ENCODE results near the gene VSTM1. TPM values are rescaled to one million over a fixed set of nuclear protein-coding genes. Genes with fewer than 3 reads are reported as not detected.
"Not testable (repeated sequence)": the region's sequence is repeated elsewhere in the genome, so short reads cannot be mapped to it uniquely, and the experiment has no call there.

VSTM1 gene, protein sequence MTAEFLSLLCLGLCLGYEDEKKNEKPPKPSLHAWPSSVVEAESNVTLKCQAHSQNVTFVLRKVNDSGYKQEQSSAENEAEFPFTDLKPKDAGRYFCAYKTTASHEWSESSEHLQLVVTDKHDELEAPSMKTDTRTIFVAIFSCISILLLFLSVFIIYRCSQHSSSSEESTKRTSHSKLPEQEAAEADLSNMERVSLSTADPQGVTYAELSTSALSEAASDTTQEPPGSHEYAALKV
- not detected for total RNA-seq

DNA sequence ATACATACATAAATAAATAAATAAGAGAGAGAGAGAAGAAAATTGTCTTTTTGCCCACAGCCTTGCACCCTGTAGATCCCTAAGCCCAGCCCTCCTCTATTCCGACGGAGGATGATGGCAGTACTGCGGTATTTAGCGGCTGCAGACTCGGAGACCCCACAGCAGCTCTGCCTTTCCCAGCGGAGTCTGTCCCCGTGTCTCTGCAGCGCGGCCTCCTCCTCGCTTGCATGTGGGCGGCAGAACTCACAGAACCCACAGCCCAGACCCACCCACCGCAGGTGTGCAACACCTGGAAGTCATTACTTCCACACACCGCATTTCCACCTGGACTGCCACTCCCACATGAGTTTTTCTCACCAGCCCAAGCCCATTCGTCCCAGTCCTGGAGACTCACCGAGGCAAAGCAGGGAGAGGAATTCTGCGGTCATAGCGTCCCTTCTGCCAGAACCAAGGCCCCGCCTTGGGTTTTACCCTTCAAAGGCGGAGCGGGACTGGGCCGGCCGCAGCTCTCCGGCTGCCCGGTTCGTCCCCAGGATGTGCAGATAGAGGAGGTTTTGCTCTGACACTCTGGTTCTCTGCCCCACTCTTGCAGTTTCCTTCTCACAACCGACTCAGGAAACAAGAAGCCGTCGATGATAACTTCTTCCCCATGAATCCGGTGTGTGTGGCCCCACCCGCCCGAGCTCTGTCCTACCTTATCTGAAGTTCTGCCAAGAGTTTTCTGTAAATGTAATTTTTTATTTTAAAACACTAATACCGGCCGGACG is at the start of gene VSTM1:
Gene VSTM1 (minus strand): TSS at position 548 of the 767 bp plus-strand sequence. CDS start 120 bp downstream, at position 428.
- H3K4me3 Mint-ChIP-seq: no peak within 1 kb of the TSS
- peaks cover 13% of the 10 kb centered on the region for H3K27me3 Mint-ChIP-seq
- CTCF ChIA-PET: interaction anchor here (0.8 kb wide), 1 partner anchor 512 kb away, joined by 3 read pairs; no protein-coding TSS in a partner anchor

DNA sequence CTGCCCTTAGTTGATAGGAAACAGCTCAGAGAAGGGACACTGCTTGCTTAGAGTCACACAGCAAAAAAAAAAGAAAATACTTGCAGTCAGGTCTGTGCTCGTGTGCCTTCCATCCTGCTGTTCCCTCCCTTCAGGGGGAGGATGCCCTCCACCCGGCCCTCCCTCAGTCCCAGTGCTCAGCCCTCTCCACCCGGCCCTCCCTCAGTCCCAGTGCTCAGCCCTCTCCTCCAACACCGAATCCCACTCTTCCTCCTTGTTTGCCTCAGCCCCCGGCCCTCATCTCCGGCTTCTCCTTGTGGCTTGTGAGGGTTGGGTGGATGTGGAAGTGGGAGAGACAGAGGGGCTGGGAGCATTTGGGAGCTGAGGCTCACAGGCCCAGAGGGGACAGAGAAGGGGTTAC is 46.0 kb upstream of the VSTM1 start:
- Mint-ChIP-seq H3K9me3 (no peaks in the 10 kb centered on the region), H3K27ac (no peak overlapping the region), H3K36me3 (peaks cover 47% of the 10 kb centered on the region), H3K4me3 (no peak overlapping the region), H3K27me3 (no peaks in the 10 kb centered on the region), H3K4me1 (ENCODE audit: low read depth) (peaks cover 14% of the 10 kb centered on the region)
- ChIA-PET POLR2A (no interaction called here), CTCF (no interaction called here)
- intact Hi-C loops (cut with micrococcal nuclease): loop anchor here (10.0 kb wide), 1 partner anchor 335 kb away; the partner anchor contains the start of gene LENG8
- DNase-seq: no peak

More for the DNA sequence above, at the start of gene VSTM1:
- POLR2A ChIA-PET: no interaction called here
- DNase-seq: no peak
- H3K27ac Mint-ChIP-seq: no peak within 1 kb of the TSS
- H3K36me3 Mint-ChIP-seq: no peaks in the 10 kb centered on the region
- no peaks in the 10 kb centered on the region for H3K9me3 Mint-ChIP-seq
- intact Hi-C loops (cut with micrococcal nuclease): no loop called here
- H3K4me1 Mint-ChIP-seq (ENCODE audit: low read depth): no peaks in the 10 kb centered on the region

DNA sequence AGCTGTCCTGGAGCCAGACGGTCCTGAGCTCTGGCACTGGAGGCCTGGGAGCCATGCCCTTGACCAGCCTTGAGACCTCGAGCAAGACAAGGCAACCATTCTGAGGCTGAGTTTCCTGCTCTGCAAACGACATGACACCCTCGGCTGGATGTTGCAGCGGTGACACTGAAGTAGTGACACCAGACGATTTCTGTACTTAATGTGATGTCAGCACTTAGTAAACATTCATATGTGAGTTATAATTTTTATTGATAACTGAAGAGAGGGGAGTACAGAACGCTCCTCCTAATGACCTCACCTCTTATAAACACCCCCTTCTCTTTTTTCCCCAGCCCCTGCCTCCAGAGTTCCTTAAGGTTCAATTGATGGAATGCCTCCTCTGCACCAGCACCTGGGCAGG is 44.8 kb upstream of the VSTM1 start:
- no peak overlapping the region for H3K27ac Mint-ChIP-seq
- H3K36me3 Mint-ChIP-seq: peaks cover 38% of the 10 kb centered on the region
- intact Hi-C loops (cut with micrococcal nuclease): no loop called here
- no peaks in the 10 kb centered on the region for H3K9me3 Mint-ChIP-seq
- no peaks in the 10 kb centered on the region for H3K27me3 Mint-ChIP-seq
- no peak for DNase-seq
- H3K4me3 Mint-ChIP-seq: no peak overlapping the region
- H3K4me1 Mint-ChIP-seq (ENCODE audit: low read depth): peaks cover 7% of the 10 kb centered on the region
- POLR2A ChIA-PET: interaction anchor here (1.0 kb wide), 1 partner anchor 12 kb away, joined by 3 read pairs; no protein-coding TSS in a partner anchor
- CTCF ChIA-PET: no interaction called here

DNA sequence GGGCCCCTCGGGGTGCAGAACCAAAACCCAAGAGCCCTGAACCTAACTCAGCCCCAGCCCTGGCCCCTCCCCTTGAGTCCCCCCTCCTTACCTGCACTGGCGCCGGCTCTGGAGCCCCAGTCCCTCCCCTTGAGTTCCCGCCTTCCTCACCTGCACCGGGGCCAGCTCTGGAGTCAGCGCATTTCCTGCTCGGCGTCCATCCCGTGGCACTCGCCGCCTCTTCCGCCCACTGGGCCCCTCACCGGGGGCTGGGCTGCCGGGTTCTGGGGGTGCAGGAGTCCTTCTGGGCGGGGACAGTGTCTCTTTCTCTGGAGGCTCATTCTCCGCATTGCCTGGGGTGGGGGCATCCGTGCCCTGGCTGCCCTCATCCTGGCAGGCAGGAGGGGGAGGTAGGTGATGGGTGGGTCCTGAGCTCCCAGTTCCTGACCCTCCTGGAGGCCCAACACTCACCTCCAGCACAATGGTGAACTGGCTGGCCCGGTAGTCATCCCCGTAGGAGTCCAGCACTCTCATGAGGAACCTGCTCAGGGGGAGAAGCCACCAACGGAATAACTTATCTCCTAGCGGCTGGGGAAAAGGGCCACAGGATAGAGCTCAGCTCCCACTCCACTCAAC is 44.3 kb upstream of the VSTM1 start:
- Mint-ChIP-seq H3K9me3 (no peaks in the 10 kb centered on the region), H3K4me1 (ENCODE audit: low read depth) (peaks cover 6% of the 10 kb centered on the region), H3K27ac (no peak overlapping the region), H3K27me3 (no peaks in the 10 kb centered on the region), H3K36me3 (peaks cover 37% of the 10 kb centered on the region), H3K4me3 (no peak overlapping the region)
- ChIA-PET POLR2A (interaction anchor here (1.0 kb wide), 1 partner anchor 11 kb away, joined by 3 read pairs; no protein-coding TSS in a partner anchor), CTCF (no interaction called here)
- intact Hi-C loops (cut with micrococcal nuclease): no loop called here
- DNase-seq: no peak

DNA sequence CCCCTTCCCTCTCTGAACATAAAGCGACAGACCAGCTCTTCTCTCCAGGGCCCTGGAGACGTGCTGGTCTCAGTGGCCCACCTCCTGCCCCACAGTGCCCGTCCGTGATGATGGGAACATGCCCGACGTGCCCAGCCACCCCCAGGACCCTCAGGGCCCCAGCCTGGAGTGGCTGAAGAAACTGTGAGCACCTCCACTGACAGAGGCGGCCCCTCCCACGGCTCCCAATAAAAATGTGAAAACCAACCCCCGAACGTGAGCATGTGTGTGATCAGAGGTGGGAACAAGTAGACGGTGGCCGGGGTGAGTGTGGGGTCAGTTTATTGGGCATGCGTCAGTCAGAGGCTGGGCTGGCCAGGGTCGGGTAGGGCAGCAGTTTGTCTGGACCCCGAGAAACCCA is 43.0 kb upstream of the VSTM1 start:
- H3K4me3 Mint-ChIP-seq: no peak overlapping the region
- CTCF ChIA-PET: no interaction called here
- POLR2A ChIA-PET: no interaction called here

DNA sequence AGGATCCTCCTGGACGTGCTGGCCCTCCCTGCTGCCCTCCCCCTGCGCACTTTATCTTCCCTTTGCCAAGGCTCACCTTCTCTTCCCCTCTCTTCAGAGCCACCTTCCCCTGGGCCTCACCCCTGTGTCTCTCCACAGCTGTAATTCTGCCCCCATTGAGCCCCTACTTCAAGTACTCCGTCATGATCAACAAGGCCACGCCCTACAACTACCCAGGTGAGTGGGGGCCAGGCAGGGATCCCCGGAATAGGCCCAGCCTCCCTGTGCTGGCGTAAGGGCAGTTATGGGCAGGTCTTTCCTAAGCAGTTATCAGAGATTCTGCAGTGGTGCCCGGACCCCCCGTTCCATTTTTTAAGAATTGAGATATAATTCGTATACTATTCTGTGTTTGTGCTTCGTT is 42.1 kb upstream of the VSTM1 start:
- CTCF ChIA-PET: no interaction called here
- Mint-ChIP-seq H3K36me3 (peaks cover 36% of the 10 kb centered on the region), H3K4me1 (ENCODE audit: low read depth) (peaks cover 13% of the 10 kb centered on the region), H3K27me3 (no peaks in the 10 kb centered on the region), H3K27ac (no peak overlapping the region), H3K9me3 (no peaks in the 10 kb centered on the region), H3K4me3 (no peak overlapping the region)
- POLR2A ChIA-PET: interaction anchor here (1.1 kb wide), 1 partner anchor 9 kb away, joined by 4 read pairs; no protein-coding TSS in a partner anchor
- DNase-seq: peak; percentile 3
- intact Hi-C loops (cut with micrococcal nuclease): no loop called here

More for the DNA sequence above, 43.0 kb upstream of the VSTM1 start:
- Mint-ChIP-seq H3K27ac (no peak overlapping the region), H3K36me3 (peaks cover 38% of the 10 kb centered on the region), H3K4me1 (ENCODE audit: low read depth) (peaks cover 13% of the 10 kb centered on the region), H3K9me3 (no peaks in the 10 kb centered on the region), H3K27me3 (no peaks in the 10 kb centered on the region)
- peak; percentile 3 for DNase-seq
- intact Hi-C loops (cut with micrococcal nuclease): no loop called here

DNA sequence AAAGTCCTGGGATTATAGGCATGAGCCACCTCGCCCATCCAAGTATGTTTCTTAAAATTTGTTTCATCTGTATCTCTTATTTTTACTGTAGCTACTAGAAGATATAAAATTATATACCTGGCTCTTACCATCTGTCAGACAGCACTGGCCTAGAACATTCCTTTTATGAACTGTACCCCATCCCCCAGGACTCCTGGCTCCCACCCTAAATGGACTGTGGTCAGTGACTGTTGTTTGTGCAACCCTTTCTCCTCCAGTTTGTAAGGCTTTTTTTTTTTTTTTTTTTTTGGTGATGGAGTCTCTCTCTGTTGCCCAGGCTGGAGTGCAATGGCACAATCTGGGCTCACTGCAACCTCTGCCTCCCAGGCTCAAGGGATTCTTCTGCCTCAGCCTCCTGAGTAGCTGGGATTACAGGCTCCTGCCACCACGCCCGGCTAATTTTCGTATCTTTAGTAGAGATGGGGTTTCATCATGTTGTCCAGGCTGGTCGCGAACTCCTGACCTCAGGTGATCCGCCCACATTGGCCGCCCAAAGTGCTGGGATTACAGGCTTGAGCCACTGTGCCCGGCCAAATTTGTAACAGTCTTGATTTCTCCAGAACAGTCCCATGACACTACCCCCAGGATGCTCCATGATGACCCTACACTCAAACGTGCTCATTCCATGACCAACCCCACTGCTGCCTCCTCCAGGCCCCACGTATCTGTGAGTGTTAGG is 41.5 kb upstream of the VSTM1 start:
- DNase-seq: no peak
- CTCF ChIA-PET: interaction anchor here (1.0 kb wide), 1 partner anchor 8 kb away, joined by 3 read pairs; no protein-coding TSS in a partner anchor
- POLR2A ChIA-PET: interaction anchor here (1.1 kb wide), 1 partner anchor 9 kb away, joined by 4 read pairs; no protein-coding TSS in a partner anchor
- no peaks in the 10 kb centered on the region for H3K27me3 Mint-ChIP-seq
- H3K4me3 Mint-ChIP-seq: no peak overlapping the region
- H3K27ac Mint-ChIP-seq: no peak overlapping the region
- peaks cover 13% of the 10 kb centered on the region for H3K4me1 Mint-ChIP-seq (ENCODE audit: low read depth)
- peaks cover 32% of the 10 kb centered on the region for H3K36me3 Mint-ChIP-seq
- intact Hi-C loops (cut with micrococcal nuclease): no loop called here
- no peaks in the 10 kb centered on the region for H3K9me3 Mint-ChIP-seq

DNA sequence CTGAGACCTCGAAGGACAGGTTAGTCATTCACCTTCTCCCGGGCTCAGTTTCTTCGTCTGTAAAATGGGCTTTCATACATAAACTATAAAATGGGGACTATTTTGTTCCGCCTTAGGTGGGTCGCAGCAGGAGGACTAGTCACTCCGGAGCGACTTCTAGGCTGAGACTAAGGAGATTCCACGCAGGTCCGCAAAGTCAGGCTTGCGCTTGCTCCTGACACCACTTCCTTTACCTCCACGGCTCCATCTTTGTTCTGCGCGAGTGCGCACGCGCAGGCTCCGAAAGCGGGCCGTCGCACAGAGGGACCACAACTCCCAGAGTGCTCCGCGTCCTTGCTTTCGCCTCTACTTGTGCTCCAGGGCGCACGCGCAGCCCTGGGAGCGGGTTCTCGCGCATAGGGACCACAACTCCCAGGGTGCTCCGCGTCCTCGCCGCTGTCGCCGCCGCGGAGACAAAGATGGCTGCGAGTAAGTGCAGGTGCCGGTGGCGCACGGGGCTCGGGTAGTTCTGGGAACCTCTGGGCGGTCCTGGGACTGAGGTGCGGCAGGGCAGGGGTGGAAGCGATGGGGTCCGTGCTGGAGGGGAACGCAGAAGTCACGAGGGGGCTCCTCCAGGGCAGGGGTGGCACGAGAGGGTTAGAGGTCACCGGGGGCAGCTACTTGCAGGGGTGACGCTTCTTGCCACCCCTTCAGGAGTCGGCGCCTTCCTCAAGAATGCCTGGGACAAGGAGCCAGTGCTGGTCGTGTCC is 38.9 kb upstream of the VSTM1 start, which contains the start of gene NDUFA3:
Gene NDUFA3 (plus strand): TSS at position 435 of the 749 bp plus-strand sequence. CDS start 24 bp downstream, at position 459.
- intact Hi-C loops (cut with micrococcal nuclease): loop anchor here (1.0 to 2.0 kb wide), 5 partner anchors 13 to 236 kb away; partner anchors contain the start of genes CNOT3, LENG1, MYADM and PRPF31
- CTCF ChIA-PET: interaction anchor here (0.6 to 1.2 kb wide), 2 partner anchors 11 to 1529 kb away, joined by 3 read pairs; no protein-coding TSS in a partner anchor
- peak within 1 kb of the TSS; percentile 99 for H3K4me3 Mint-ChIP-seq
- H3K36me3 Mint-ChIP-seq: peaks cover 21% of the 10 kb centered on the region
- DNase-seq: peak; percentile 99
- no peaks in the 10 kb centered on the region for H3K27me3 Mint-ChIP-seq
- POLR2A ChIA-PET: interaction anchor here (2.7 kb wide), 1 partner anchor 12 kb away, joined by 19 read pairs; the partner anchor contains the start of genes PRPF31 and TFPT
- peak within 1 kb of the TSS; percentile 89 for H3K27ac Mint-ChIP-seq
- no peaks in the 10 kb centered on the region for H3K9me3 Mint-ChIP-seq
- peaks cover 13% of the 10 kb centered on the region for H3K4me1 Mint-ChIP-seq (ENCODE audit: low read depth)

DNA sequence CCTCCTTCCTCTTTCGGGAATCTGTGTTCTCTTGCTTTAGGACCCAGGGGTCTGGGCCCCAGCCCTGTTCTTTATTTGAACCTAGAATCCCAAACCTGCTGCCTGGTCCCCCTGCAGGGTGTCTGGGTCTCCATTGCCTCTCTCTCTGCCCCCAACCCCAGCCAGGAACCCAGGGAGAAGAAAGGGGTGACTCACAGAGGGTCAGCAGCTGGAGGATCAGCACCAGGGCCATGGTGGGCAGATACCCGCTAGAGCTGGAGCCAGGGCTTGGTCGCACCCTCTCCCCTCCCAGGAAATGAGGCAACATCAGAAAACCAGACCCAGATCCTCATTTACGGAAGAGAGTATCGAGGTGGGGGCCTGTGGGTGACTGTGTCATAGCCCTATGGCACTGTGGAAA is 36.9 kb upstream of the VSTM1 start, which contains the start of gene OSCAR:
Gene OSCAR (minus strand): TSS at position 243 of the 400 bp plus-strand sequence. CDS start 11 bp downstream, at position 232.
- Mint-ChIP-seq H3K27me3 (peaks cover 2% of the 10 kb centered on the region), H3K9me3 (no peaks in the 10 kb centered on the region), H3K4me3 (no peak within 1 kb of the TSS), H3K36me3 (peaks cover 6% of the 10 kb centered on the region), H3K4me1 (ENCODE audit: low read depth) (peaks cover 15% of the 10 kb centered on the region), H3K27ac (no peak within 1 kb of the TSS)
- ChIA-PET CTCF (interaction anchor here (0.6 kb wide), 1 partner anchor 14 kb away, joined by 3 read pairs; no protein-coding TSS in a partner anchor), POLR2A (no interaction called here)
- no peak for DNase-seq
- intact Hi-C loops (cut with micrococcal nuclease): no loop called here

DNA sequence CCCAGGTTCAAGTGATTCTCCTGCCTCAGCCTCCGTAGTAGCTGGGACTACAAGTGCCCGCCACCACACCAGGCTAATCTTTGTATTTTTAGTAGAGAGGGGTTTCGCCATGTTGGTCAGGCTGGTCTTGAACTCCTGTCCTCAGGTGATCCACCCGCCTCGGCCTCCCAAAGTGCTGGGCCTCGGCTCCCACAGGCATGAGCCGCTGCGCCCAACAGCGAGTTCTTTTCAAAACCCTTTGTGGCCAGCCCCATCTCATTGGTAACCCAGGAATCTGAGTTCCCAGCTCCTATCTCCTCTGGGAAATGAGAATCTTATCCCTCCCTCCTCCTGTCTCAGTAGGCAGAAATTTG is 36.2 kb upstream of the VSTM1 start:
- H3K9me3 Mint-ChIP-seq; CTCF ChIA-PET; H3K27me3 Mint-ChIP-seq; H3K4me3 Mint-ChIP-seq; intact Hi-C loops (cut with micrococcal nuclease); H3K27ac Mint-ChIP-seq; H3K36me3 Mint-ChIP-seq; POLR2A ChIA-PET; DNase-seq: not testable (repeated sequence)
- peaks cover 15% of the 10 kb centered on the region for H3K4me1 Mint-ChIP-seq (ENCODE audit: low read depth)
